ENCODE measurements around the gene PLEKHM3. TPM values are rescaled to one million over a fixed set of nuclear protein-coding genes. Genes with fewer than 3 reads are reported as not detected.

The PLEKHM3 gene
- total RNA-seq, 6 donors from 2014 or later, result 16.4 to 56.3 (median 28.6) TPM

DNA sequence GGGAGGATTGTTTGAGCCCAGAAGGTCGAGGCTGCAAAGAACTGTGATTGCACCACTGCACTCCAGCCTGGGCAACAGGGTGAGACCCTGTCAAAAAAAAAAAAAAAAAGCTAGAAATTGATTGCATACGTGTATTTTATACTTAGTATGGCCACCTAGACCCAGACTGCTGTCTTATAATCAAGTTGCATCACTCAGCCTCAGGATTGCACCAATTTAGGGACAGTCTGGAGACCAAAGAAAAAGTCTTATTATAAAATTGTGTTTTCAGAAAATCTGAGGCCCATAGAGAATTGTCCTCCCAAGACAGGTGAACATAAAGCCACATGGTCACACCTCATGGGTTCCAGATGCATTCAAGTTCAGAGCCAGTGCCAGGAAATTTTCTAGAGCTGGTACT, 17.1 kb upstream of the PLEKHM3 start:
- Histone ChIP-seq H3K36me3 (no peaks in the 10 kb centered on the region), H3K27ac (no peak overlapping the region), H3K9me3 (no peaks in the 10 kb centered on the region), H3K4me3 (no peak overlapping the region), H3K4me1 (no peaks in the 10 kb centered on the region), H3K27me3 (no peaks in the 10 kb centered on the region)
- TF ChIP-seq POLR2A (IDR thresholded peaks at IDR 0.05) (no peak), CTCF (IDR thresholded peaks at IDR 0.05) (no peak), EP300 (IDR thresholded peaks at IDR 0.05) (no peak), POLR2AphosphoS5 (IDR thresholded peaks at IDR 0.05) (no peak)
- no peak for ATAC-seq (ENCODE audit: low FRiP score in 2 of 2)
- no peak for DNase-seq
- 67 to 70% methylated on average over 2 of the region's 2 CpGs for WGBS, 2 donors

GRCh38 chr2:208042041-208042440, 16.7 kb upstream of the PLEKHM3 start:
- H3K9me3 ChIP-seq, result no peaks in the 10 kb centered on the region
- no peaks in the 10 kb centered on the region for H3K36me3 ChIP-seq
- ATAC-seq (ENCODE audit: low FRiP score in 2 of 2) (no peak), DNase-seq (no peak)
- TF ChIP-seq POLR2AphosphoS5 (IDR thresholded peaks at IDR 0.05), result no peak
- no peak for TF ChIP-seq EP300 (IDR thresholded peaks at IDR 0.05)
- no peak for TF ChIP-seq POLR2A (IDR thresholded peaks at IDR 0.05)
- TF ChIP-seq CTCF (IDR thresholded peaks at IDR 0.05), result no peak
- H3K4me1 ChIP-seq, result no peaks in the 10 kb centered on the region
- no peaks in the 10 kb centered on the region for H3K27me3 ChIP-seq
- H3K27ac ChIP-seq, result no peak overlapping the region
- 95 to 100% methylated on average over 2 to 3 of the region's 3 CpGs for WGBS, 2 donors
- no peak overlapping the region for H3K4me3 ChIP-seq

DNA sequence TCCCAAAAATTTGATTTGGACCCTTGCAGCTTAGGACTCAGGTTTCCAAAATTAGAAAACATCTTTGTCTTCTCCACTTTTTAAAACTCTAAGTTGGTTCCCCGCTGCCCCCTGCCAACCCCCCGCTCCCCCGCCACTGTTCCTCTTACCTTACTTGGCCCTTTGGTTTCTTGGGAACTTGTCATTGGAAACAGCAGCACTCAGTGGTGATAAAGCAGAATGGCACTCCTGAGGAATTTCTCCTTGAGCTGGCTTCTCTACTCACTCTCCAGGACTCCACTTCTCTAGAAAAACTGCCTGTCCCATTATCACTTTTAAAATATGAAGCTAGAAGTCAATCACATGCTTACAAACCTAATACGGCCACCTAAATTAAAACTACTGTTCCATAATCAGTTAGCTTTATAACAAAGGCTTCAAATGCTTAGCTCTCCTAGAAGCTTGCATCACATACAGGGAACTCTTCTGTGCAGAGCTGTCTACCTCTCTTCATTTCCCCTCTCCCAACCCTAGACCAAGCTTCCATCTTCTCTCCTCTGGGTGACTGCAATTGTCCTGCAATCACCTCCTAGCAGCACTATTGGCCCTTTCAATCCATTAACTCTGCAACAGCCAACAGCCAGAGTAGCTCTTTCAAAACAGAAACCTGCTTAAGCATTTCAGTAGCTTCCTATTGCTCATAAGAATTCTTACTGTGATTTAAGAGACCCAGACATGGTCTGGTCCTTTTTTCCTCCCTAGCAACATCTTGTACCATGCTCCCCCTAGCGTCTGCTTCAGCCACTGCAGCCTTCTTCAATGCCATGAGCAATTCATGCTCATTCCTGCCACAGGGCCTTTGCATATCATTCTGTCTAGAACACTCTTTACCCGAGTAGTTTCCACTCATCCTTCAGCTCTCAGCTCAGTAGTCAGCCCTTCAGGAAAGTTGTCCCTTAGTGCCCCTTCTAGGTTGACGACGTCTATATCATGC, 15.2 kb upstream of the PLEKHM3 start:
- no peak overlapping the region for H3K27ac ChIP-seq

GRCh38 chr2:208039376-208040110, 14.2 kb upstream of the PLEKHM3 start:
- no peak overlapping the region for H3K27ac ChIP-seq
- no peaks in the 10 kb centered on the region for H3K9me3 ChIP-seq
- TF ChIP-seq POLR2A (IDR thresholded peaks at IDR 0.05), result no peak
- TF ChIP-seq POLR2AphosphoS5 (IDR thresholded peaks at IDR 0.05), result no peak
- no peak for TF ChIP-seq EP300 (IDR thresholded peaks at IDR 0.05)
- TF ChIP-seq CTCF (IDR thresholded peaks at IDR 0.05), result no peak
- no peaks in the 10 kb centered on the region for H3K27me3 ChIP-seq
- WGBS, 2 donors, result 82 to 84% methylated on average over 12 of the region's 12 CpGs
- H3K4me3 ChIP-seq, result no peak overlapping the region
- DNase-seq (no peak), ATAC-seq (ENCODE audit: low FRiP score in 2 of 2) (no peak)
- H3K4me1 ChIP-seq, result no peaks in the 10 kb centered on the region
- no peaks in the 10 kb centered on the region for H3K36me3 ChIP-seq

More for the DNA sequence above, 15.2 kb upstream of the PLEKHM3 start:
- 36 to 45% methylated on average over 8 of the region's 8 CpGs for WGBS, 2 donors
- no peaks in the 10 kb centered on the region for H3K9me3 ChIP-seq
- H3K4me3 ChIP-seq, result no peak overlapping the region
- ATAC-seq (ENCODE audit: low FRiP score in 2 of 2) (peak; percentile 80 to 86), DNase-seq (peak in 1 of 2 donors; percentile 68)
- no peaks in the 10 kb centered on the region for H3K27me3 ChIP-seq
- TF ChIP-seq POLR2A (IDR thresholded peaks at IDR 0.05) (no peak), CTCF (IDR thresholded peaks at IDR 0.05) (peak; percentile 58 to 75 (median 66)), POLR2AphosphoS5 (IDR thresholded peaks at IDR 0.05) (no peak), EP300 (IDR thresholded peaks at IDR 0.05) (no peak)
- no peaks in the 10 kb centered on the region for H3K36me3 ChIP-seq
- no peaks in the 10 kb centered on the region for H3K4me1 ChIP-seq
